Measurements from ENCODE around the gene PIGP.
"Not testable (repeated sequence)": the region's sequence is repeated elsewhere in the genome, so short reads cannot be mapped to it uniquely, and the experiment has no call there.

- not testable (repeated sequence) for TF ChIP-seq CTCF (IDR thresholded peaks at IDR 0.05); ZFX (IDR thresholded peaks at IDR 0.05; ENCODE audit: borderline replicate concordance)
Measured at GRCh38 chr21:37102746-37103145, 29.9 kb upstream of the PIGP start.
